WTC11 (cell line): Measurements from ENCODE around the gene FAM193A.

Source experiments
- CTCF ChIP-seq: fragments of 200-600 bp; IDR thresholded peaks from 2 replicates; pipeline ENCODE4 v1.8.0; 2022; ENCODE audit warnings: antibody characterized with exemption
- E2F5 ChIP-seq: sonication (generic); formaldehyde crosslinking; IDR thresholded peaks from 2 replicates; pipeline ENCODE4 v1.8.1; 2022; ENCODE audit warnings: mild to moderate bottlenecking, moderate library complexity, missing genetic modification reagents
- ESRRA ChIP-seq: sonication (generic); formaldehyde crosslinking; IDR thresholded peaks from 2 replicates; pipeline ENCODE4 v1.8.1; 2022; ENCODE audit warnings: mild to moderate bottlenecking, missing genetic modification reagents, borderline replicate concordance
- ETV6 ChIP-seq: sonication (generic); formaldehyde crosslinking; IDR thresholded peaks from 2 replicates; pipeline ENCODE4 v1.8.1; 2022; ENCODE audit warnings: mild to moderate bottlenecking, missing genetic modification reagents
- GRHL2 ChIP-seq: fragments of 250-450 bp; sonication (Bioruptor Pico); IDR thresholded peaks from 2 replicates; pipeline ENCODE4 v1.8.0; 2022; ENCODE audit warnings: mild to moderate bottlenecking, moderate library complexity; ENCODE audit not compliant: insufficient replicate concordance, severe bottlenecking
- ZBTB21 ChIP-seq: sonication (generic); formaldehyde crosslinking; IDR thresholded peaks from 2 replicates; pipeline ENCODE4 v1.8.1; 2023; ENCODE audit warnings: mild to moderate bottlenecking, missing genetic modification reagents, borderline replicate concordance

GRCh38 chr4:2756691-2757350 lies 220.4 kb downstream of the FAM193A start:
- TF ChIP-seq CTCF, result no peak
- no peak for TF ChIP-seq E2F5
- no peak for TF ChIP-seq ETV6 (CRISPR knock-in tag)
- TF ChIP-seq GRHL2 (CRISPR knock-in tag), result no peak
- TF ChIP-seq ESRRA, result no peak
- no peak for TF ChIP-seq ZBTB21 (CRISPR knock-in tag)
